Measurements from ENCODE around the gene PPIL6.
"Not testable (repeated sequence)": the region's sequence is repeated elsewhere in the genome, so short reads cannot be mapped to it uniquely, and the experiment has no call there.

The PPIL6 gene

GRCh38 chr6:109466212-109466923 lies 25.9 kb upstream of the PPIL6 start:
- DNase-seq: no peak

DNA sequence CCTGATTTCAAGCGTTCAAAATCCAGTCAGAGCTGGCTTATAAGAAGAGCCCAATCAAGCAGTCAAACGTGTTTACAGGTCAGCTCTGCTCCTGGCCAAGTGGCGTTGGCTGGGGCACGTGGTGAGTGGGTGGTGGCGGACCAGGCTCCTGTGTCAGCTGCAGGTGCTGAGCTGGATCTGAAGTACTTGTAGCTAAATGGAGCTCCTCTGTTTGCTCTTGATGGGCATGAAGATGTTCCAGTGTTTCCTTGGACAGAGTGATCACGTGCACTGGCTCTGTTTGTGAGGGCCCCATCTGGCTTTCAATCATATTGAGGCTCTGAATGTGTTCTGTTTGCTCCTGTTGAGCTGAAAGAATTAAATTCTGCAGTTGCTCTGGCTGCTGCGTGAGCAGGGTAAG lies 25.3 kb upstream of the PPIL6 start:
- DNase-seq: no peak

GRCh38 chr6:109461733-109462526 lies 21.5 kb upstream of the PPIL6 start:
- no peak for DNase-seq

- not testable (repeated sequence) for DNase-seq
Observed at GRCh38 chr6:109461205-109461604, 20.8 kb upstream of the PPIL6 start.

DNA sequence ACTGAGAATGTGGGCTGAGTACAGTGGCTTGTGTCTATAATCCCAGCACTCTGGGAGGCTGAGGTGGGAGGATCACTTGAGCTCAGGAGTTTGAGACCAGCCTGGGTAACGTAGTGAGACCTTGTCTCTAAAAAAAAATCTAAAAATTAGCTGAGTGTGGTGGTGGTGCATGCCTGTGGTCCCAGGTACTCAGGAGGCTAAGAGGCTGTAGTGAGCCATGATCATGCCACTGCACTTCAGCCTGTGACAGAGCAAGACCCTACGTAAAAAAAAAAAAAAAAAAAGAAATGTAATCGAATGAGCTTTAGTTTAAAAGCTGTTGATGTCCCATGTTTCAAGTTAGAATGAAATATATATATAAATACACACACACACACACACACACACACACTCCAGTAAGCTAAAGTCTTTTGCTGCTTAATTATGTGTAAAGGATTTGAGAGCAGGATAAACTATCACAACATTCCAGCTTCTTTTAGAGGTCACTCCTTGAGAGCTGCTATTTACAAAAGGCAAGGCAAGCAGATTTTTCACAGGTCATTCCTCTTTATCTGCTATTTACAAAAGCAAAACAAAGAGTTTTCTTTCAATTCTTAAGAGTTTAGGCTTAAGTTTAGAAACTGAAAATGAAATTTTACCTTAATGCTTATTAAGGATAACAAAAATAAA lies 19.9 kb upstream of the PPIL6 start:
- DNase-seq: no peak

DNA sequence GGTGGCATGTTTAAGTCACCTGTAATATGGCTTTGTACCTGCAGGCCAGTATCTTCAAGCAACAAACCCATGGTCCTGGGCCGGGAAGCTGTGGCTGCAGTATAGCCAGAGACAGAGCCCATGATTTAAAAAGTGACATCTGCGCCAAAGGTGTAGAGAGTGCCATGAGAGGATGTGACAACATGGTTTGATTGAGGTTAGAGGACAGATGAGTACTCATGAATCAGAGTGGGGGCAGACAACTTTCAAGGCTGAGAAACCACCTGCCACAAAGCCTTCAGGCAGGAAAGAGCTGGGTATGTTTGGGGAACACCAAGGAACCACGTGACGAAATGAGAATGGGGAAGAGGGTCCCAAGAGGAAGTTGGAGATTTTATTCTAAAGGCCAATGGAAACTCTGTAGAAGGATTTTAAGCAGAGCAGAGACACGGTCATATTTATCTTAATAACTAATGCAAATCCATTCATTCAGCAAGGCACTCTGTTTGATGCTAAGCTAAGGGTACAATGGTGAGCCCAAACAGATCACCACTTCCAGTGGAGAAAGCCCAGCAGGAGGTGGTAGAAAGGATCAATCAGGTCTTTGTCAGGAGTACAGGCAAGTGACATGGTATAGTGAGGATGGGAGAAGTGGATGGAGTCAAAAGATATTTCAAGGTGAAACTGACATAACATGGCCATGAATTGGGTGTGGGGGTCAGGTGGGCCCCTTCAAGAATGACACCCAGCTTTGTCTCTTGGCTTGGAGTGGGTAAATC lies 18.5 kb upstream of the PPIL6 start:
- no peak for DNase-seq

- DNase-seq: no peak
Observed at GRCh38 chr6:109457562-109457996, 17.2 kb upstream of the PPIL6 start.

- no peak for DNase-seq
Observed at GRCh38 chr6:109456710-109457561, 16.5 kb upstream of the PPIL6 start.

DNA sequence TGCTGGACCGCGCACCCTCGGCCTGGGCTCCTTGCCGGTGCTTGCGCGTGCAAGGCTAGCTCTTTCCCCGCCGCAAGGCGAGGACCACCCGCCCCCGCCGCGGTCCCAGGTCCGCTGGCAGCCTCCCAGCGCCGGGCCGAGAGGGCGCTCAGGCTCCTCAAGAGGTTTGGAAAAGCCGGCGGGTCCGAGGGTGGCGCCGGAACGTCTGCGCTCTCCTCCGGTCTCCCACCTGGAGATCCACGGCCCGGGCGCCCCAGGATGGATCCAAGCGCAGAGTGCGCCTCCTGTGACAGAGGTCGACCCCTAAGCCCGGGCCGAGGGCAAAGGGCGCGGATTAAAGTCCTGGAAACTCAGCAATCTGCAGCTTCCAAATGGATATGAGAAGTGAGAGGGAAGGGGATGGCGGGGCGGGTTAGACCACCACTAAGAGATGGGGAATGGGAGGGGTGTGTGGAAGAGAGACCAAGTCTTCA lies 15.7 kb upstream of the PPIL6 start:
- DNase-seq: no peak

DNA sequence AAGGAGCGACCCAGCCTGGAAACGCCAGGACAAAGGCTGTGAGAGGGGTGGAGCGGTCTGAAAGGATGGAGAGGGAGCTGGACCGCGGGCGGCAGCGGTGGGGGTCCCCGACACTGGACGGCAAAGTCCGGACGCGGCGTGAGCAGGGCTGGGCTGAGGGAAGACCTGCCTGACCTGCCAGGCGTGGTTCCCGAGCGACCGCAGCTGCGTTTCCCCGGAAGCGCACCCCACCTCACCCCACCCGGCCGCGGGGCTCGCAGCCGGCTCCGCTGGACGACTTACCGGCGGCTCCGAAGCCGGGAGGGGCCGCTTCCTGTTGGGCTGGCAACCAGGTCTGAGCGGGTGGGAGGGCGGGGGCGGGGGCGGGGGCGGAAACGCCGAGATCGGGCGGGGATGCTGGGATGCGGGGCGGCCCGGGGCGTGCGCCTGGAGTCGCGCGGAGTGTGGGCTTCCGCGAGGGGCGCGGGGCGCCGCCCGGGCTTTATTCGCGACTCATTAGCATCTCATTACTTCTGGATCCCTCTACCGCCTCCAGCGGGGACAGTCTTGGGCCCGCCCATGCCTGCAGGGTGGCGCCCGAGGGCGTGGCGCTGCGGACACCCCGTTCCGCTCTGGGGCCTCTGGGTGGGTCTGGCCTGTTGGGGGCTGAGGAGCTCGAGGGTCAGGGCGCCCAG lies 15.1 kb upstream of the PPIL6 start, which contains the start of gene MICAL1:
MICAL1 (minus strand) TSS at position 336 of the 674 bp plus-strand sequence. CDS start 1,576 bp downstream, outside the sequence.
- peak; percentile 64 for DNase-seq

GRCh38 chr6:109454496-109455436 lies 14.3 kb upstream of the PPIL6 start:
- DNase-seq: no peak

GRCh38 chr6:109453594-109454495 lies 13.4 kb upstream of the PPIL6 start:
- DNase-seq: peak; percentile 51

- no peak for DNase-seq
Observed at GRCh38 chr6:109453156-109453555, 12.7 kb upstream of the PPIL6 start.

GRCh38 chr6:109452181-109452580 lies 11.8 kb upstream of the PPIL6 start:
- DNase-seq: no peak

DNA sequence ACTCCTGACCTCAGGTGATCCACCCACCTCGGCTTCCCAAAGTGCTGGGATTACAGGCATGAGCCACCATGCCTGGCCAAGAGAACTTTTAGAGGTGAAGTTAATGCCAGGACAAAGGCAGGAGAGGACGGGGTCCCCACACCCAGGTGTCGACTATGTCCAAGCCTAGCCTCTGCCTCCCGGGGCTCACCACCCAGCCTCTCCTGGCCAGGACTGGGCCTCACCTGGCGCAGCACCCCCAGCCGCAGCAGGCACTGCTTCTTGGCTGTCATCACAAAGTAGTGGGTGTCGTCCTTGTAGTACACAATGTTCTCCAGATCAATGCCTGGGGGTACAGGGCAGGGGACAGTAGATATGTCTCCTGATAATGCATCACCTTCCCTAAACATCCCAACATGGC lies 10.9 kb upstream of the PPIL6 start:
- DNase-seq: no peak

DNA sequence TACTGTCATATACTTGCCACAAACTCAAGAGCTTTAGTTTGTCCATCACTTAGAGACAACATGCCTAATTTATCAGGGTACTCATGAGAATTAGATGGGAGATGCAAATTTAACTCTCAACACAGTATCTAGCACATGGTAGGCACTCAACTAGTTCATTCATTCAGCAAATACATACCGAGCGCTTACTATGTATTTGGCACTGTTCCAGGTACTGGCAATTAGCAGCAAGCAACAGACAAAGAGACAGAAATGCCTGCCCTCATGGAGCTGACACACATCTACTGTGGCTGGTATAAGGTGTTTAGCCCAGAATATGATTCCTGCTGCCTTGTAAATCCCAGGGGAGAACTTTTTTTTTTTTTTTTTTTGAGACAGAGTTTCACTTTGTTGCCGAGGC lies 10.4 kb upstream of the PPIL6 start:
- DNase-seq: no peak

GRCh38 chr6:109449795-109450673 lies 9.6 kb upstream of the PPIL6 start:
- no peak for DNase-seq

All from fibroblast of skin of right quadriceps (primary cell).